ENCODE measurements around the gene E2F1.

Gene E2F1

GRCh38 chr20:33686100-33686983 is at the start of gene E2F1:
TSS of gene E2F1 (minus strand) at chr20:33686385. CDS start at chr20:33686264, 121 bp downstream.
- DNase-seq (ENCODE audit: low read depth): peak; percentile 98

- DNase-seq (ENCODE audit: low read depth): no peak
Observed at GRCh38 chr20:33733654-33734576, 47.7 kb upstream of the E2F1 start.

- no peak for DNase-seq (ENCODE audit: low read depth)
Observed at GRCh38 chr20:33732166-33732970, 46.2 kb upstream of the E2F1 start.

GRCh38 chr20:33731693-33732165 is 45.5 kb upstream of the E2F1 start, which contains the start of gene ZNF341:
TSS of gene ZNF341 (plus strand) at chr20:33731996. CDS start at chr20:33732022, 26 bp downstream.
- DNase-seq (ENCODE audit: low read depth): peak; percentile 89

GRCh38 chr20:33730946-33731692 is 44.9 kb upstream of the E2F1 start:
- no peak for DNase-seq (ENCODE audit: low read depth)

- no peak for DNase-seq (ENCODE audit: low read depth)
Observed at GRCh38 chr20:33729101-33729500, 42.9 kb upstream of the E2F1 start.

GRCh38 chr20:33728463-33728862 is 42.3 kb upstream of the E2F1 start:
- DNase-seq (ENCODE audit: low read depth): no peak

GRCh38 chr20:33727806-33728205 is 41.6 kb upstream of the E2F1 start:
- no peak for DNase-seq (ENCODE audit: low read depth)

- DNase-seq (ENCODE audit: low read depth): no peak
Observed at GRCh38 chr20:33727115-33727479, 40.9 kb upstream of the E2F1 start.

GRCh38 chr20:33725607-33726264 is 39.6 kb upstream of the E2F1 start:
- no peak for DNase-seq (ENCODE audit: low read depth)

- no peak for DNase-seq (ENCODE audit: low read depth)
Observed at GRCh38 chr20:33724439-33725094, 38.4 kb upstream of the E2F1 start.

GRCh38 chr20:33721391-33722140 is 35.4 kb upstream of the E2F1 start:
- no peak for DNase-seq (ENCODE audit: low read depth)

- peak; percentile 76 for DNase-seq (ENCODE audit: low read depth)
Observed at GRCh38 chr20:33719989-33720709, 34.0 kb upstream of the E2F1 start, which contains the start of gene PXMP4. TSS of gene PXMP4 (minus strand) at chr20:33720310. CDS start at chr20:33720207, 103 bp downstream.

- no peak for DNase-seq (ENCODE audit: low read depth)
Observed at GRCh38 chr20:33719277-33719988, 33.2 kb upstream of the E2F1 start.

GRCh38 chr20:33716498-33716897 is 30.3 kb upstream of the E2F1 start:
- no peak for DNase-seq (ENCODE audit: low read depth)

- DNase-seq (ENCODE audit: low read depth): no peak
Observed at GRCh38 chr20:33713865-33714367, 27.7 kb upstream of the E2F1 start.

- no peak for DNase-seq (ENCODE audit: low read depth)
Observed at GRCh38 chr20:33711446-33711738, 25.2 kb upstream of the E2F1 start.

Measured in activated T-cell treated with anti-CD3 and anti-CD28 coated beads for 48 hours (primary cell).